Vagina (tissue), 2 donors: ENCODE measurements around the gene RUFY4.

Experiments used
- POLR2A ChIP-seq, 2 donors: fragments of 450-650 bp; IDR thresholded peaks; one replicate each; pipeline ENCODE4 v1.6.1; 2017; ENCODE audit warnings: antibody characterized with exemption in 2 of 2, mild to moderate bottlenecking in 2 of 2, moderate library complexity in 2 of 2
- TF ChIP-seq, protein P1 (sequence below), 3 experiments: fragments of 450-650 bp in 2 of 3; fragments of 200-600 bp in 1 of 3; sonication (generic) in 1 of 3; IDR thresholded peaks; one replicate each; pipeline ENCODE4 v1.5.1; 2017 to 2019; ENCODE audit warnings: antibody characterized with exemption in 3 of 3, mild to moderate bottlenecking in 2 of 3, moderate library complexity in 2 of 3

DNA sequence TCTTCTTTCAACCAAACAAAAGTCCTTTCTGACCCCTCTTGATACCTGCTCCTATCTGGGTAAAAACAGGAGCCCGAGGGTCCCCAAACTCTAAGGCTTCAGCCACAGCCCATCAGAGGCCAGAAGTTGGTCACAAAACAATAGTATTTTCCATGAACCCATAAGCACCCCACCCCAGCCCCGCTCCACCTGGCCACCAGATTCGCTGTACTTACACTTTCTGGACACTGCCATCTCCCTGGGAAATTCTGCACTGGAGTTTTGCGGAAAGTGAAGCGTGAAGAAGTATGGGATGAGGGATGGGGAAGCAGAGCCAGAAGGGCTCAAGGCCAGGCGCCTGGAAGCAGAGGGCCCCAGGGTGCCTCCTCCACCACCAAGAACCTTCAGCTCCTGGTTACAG is 5.2 kb upstream of the RUFY4 start:
- TF ChIP-seq POLR2A (IDR thresholded peaks at IDR 0.05): no peak
- TF ChIP-seq, protein P1, sequence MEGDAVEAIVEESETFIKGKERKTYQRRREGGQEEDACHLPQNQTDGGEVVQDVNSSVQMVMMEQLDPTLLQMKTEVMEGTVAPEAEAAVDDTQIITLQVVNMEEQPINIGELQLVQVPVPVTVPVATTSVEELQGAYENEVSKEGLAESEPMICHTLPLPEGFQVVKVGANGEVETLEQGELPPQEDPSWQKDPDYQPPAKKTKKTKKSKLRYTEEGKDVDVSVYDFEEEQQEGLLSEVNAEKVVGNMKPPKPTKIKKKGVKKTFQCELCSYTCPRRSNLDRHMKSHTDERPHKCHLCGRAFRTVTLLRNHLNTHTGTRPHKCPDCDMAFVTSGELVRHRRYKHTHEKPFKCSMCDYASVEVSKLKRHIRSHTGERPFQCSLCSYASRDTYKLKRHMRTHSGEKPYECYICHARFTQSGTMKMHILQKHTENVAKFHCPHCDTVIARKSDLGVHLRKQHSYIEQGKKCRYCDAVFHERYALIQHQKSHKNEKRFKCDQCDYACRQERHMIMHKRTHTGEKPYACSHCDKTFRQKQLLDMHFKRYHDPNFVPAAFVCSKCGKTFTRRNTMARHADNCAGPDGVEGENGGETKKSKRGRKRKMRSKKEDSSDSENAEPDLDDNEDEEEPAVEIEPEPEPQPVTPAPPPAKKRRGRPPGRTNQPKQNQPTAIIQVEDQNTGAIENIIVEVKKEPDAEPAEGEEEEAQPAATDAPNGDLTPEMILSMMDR (IDR thresholded peaks at IDR 0.05): no peak
